RKO (cell line): ENCODE measurements around the gene CDK11B.

Experiments
- DNase-seq: peaks from one replicate; pipeline ENCODE4 v3.0.0-alpha.2; 2016; ENCODE audit warnings: low spot score

CDK11B gene

DNA sequence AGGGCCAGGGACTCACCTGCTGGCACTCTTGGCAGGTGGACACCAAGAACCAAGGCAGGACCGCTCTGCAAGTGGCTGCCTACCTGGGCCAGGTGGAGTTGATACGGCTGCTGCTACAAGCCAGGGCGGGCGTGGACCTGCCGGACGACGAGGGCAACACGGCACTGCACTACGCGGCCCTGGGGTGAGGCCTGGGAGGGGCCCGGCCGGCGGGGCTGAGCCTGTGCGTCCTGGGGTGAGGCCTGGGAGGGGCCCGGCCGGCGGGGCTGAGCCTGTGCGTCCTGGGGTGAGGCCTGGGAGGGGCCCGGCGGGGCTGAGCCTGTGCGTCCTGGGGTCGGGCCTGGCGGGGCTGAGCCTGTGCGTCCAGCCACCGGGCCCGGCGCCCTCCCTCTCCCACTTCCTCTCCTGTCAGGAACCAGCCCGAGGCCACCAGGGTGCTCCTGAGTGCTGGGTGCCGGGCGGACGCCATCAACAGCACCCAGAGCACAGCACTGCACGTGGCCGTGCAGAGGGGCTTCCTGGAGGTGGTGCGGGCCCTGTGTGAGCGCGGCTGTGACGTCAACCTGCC lies 31.5 kb downstream of the CDK11B start:
- no peak for DNase-seq

DNA sequence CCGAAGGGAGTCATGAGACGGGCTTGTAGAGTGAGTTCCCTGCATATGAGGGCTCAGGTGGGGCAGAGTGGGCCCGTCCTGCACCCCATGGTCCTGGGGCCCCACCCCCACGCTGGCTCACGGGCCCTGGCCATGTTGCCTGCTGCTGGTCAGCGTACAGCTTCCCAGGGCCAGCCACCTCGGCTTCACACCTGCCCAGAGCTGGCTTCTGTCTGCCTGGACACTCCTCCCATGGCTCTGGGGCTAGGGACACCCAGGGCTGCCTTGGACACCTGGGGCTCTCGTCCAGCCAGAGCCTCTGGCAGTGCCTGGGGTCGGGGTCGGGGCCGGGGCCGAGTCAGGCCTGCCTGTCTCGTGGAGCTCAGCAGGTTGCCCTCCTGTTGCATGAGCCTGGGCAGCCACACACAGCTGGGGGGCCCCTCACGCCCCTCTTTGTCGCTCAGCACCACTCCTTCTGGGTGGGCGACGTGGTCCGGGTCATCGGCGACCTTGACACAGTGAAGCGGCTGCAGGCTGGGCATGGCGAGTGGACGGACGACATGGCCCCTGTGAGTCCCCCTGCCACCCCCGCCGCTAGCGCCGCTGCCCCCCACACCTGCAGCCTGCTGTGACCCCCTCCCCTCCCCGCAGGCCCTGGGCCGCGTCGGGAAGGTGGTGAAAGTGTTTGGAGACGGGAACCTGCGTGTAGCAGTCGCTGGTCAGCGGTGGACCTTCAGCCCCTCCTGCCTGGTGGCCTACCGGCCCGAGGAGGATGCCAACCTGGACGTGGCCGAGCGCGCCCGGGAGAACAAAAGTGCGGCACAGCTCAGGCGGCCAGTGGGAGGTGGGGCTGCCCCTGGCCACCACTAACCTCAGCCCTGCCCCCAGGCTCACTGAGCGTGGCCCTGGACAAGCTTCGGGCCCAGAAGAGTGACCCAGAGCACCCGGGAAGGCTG lies 32.3 kb downstream of the CDK11B start:
- DNase-seq, result no peak

DNA sequence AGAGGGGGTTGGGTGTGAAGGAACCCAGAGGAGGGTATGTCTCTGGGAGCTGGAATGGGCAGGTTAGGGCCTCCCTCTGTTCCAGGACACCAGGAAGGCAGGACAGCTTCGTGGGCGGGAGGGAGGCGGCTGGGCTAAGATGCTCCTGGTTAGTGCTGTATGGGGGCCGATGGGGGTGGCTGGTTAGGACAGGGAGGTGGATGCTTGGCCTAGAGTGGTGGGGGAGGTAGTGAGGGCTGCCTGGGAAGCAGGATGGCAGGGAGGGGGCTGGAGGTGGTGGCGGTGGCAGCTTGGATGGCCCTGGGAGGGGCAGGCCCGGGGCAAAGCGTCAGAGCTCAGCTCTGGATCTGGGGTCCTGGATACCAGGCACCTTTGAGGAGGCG lies 33.0 kb downstream of the CDK11B start:
- DNase-seq, result no peak

DNA sequence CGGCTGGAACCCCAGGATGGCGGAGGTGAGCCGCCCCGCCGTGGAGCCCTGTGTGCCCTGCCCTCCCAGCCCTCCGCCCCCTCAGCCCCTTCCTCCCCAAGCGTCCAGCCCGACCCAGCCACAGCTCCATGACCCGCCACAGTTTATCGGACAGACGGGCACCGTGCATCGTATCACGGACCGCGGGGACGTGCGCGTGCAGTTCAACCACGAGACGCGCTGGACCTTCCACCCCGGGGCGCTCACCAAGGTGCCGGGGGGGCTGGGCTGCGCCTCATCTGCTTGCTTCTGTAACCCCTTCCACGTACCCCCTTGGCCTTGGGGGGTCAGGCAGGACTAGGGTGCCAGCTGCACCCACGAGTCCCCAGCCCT lies 33.4 kb downstream of the CDK11B start:
- no peak for DNase-seq

DNA sequence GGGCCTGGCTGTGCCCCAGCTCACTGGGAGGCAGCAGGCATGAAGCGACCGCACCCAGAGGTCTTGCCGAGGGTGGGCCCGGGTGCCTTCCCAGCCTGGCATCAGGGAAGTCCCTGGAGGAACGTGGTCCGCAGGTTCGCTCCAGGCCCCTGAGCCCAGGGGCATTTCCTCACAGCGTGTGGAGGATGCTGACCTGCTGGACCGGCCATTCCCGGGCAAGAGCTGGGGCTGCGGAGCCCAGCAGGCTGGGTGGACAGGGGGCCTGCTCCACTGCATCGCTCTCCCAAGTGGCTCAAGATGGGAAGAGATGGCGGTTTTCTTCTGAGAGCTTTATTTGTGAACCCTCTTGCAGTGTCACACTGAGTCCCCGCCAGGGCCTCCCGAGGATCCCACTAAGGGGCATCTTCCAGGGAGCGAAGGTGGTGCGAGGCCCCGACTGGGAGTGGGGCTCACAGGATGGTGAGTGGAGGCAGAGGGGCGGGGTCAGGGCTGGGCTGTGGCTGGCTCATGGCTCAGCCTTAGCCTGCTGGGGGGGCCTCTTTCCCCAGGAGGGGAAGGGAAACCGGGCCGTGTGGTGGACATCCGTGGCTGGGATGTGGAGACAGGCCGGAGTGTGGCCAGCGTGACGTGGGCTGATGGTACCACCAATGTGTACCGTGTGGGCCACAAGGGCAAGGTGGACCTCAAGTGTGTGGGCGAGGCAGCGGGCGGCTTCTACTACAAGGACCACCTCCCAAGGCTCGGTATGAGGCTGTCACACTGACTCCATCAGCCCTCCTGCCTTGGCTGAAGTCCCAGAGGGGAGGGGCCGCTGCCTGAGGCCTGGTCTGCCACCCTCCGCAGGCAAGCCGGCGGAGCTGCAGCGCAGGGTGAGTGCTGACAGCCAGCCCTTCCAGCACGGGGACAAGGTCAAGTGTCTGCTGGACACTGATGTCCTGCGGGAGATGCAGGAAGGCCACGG lies 34.1 kb downstream of the CDK11B start:
- DNase-seq, result no peak

DNA sequence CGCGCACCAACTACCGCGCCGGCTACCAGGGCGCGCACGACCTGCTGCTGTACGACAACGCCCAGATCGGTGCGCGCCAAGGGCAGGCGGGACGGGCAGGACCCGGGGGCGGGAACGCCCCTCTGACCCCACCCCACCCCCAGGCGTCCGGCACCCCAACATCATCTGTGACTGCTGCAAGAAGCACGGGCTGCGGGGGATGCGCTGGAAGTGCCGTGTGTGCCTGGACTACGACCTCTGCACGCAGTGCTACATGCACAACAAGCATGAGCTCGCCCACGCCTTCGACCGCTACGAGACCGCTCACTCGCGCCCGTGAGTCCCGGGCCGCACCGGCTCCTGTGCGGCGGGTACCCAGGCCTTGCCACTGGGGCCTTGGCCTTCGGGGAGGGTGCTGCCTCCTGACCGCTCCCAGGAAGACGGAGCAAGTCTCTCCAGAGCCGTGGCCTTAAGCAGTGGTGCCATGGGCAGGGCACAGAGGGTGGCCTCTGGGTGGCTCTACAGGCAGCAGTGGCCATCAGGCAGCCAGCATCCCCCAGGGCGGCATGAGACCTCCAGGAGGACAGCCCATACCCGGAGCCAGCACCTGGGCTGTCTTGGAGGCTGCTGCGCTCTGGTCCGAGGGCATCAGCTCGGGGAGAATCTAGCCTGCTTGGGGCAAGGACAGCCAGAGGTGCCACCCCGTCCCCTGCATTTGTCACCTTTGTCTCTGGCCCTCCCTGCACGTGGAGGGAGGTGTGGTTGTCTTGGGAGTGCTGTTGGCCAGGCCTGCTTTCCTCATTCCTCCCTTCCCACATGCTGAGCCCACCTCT lies 35.0 kb downstream of the CDK11B start:
- no peak for DNase-seq

DNA sequence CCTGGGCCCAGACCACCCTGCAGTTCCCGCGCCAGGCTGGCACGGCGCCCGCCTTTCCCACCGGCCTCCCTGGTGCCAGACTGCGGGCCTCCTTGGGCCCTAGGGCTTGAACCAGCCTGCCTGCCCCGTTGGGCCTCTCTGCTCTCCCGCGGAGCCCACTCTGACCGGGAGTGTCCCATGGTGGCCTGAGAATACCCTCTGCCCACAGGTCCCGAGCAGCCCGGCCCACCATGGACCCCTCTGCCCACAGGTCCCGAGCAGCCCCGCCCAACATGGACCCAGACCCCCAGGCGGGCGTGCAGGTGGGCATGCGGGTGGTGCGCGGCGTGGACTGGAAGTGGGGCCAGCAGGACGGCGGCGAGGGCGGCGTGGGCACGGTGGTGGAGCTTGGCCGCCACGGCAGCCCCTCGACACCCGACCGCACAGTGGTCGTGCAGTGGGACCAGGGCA lies 35.6 kb downstream of the CDK11B start:
- DNase-seq, result no peak

DNA sequence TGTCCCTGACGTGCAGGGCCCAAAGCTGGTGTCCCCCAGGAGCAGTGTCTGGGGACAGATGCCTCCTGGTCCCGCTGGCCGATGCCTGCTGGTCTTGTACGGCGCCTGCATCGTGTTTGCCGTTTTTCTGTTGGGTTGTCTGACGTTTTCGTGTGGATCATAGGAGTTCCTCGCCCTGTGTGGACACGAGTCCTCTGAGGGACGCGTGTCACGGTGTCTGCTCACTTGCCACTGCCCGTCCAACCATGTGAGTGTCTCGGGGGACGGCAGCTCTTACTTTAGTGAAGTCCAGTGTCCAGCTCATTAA lies 36.1 kb downstream of the CDK11B start:
- DNase-seq, result no peak

DNA sequence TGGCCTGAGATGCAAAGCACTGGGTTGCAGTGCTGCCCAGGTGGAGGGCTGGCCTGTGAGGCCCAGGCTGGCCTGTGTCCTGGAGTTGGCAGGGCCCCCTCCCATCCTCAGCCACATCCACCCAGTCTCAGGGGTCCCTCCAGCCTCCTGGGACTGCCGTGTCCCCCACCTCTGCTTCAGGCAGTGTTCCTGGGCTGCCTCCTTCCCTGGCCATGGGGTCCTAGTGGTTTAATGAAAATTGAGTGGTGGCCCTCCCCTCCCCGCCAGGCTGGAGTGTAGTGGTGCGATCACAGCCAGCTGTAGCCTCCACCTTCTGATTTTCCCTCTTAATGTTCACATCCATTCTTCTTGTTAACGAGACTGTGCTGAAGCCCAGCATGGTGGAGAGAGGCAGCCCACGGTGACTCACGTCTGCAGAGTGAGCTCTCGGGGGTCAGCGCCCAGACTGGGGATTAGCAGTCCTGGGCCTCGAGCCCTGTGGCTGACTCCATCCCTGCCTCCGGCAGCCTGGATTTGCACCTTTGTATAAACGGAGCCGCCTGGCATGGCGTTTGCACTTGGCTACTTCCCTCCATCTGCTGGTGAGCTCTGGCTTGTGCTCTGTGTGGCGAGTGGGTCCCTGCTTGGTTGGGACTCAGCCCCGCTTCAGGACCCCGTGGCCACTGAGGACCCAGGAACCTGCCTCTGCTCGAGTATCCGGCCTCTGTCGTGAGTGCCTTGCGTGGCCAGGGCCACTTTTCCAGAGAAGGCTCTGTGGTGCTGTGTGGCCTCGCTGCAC lies 36.6 kb downstream of the CDK11B start:
- DNase-seq, result no peak

DNA sequence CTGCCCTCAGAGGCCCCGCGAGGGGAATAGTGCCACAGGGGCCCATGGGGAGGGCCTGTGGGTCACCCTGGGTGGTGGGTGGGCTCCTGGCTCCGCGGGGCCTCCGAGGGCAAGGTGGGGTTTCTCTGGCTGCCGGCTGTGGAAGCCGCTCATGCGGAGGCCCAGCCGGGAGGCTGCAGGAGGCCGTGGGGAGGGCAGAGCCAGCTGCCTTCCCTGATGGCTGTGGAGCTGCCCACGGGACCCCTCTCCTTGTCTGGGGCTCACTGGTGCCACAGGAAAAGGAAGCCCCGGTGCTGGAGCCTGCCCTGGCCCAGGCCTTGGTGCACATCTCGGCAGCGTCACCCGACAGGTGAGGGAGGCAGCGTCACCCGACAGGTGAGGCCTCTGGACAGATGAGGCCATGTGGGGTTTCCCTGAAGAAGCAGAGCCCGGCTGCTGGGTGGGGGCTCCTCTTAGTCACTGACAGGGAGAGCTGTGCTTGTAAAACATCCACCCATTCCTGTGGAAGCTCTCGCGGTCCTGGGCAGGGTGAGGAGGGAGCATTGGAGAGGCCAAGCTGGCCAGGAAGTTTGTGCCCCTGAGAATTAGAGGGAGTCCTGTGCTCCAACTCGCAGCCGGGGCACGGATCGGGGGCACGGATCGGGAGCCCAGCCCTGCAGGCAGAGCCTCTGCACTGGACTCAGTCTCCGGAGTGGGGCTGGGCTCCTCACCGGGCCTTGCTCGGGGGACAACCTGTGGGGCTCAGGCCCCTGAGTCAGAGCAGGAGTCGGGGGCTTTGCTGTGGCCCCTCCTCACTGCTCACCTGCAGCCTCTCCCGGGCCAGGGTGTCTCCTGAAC lies 37.4 kb downstream of the CDK11B start:
- no peak for DNase-seq

DNA sequence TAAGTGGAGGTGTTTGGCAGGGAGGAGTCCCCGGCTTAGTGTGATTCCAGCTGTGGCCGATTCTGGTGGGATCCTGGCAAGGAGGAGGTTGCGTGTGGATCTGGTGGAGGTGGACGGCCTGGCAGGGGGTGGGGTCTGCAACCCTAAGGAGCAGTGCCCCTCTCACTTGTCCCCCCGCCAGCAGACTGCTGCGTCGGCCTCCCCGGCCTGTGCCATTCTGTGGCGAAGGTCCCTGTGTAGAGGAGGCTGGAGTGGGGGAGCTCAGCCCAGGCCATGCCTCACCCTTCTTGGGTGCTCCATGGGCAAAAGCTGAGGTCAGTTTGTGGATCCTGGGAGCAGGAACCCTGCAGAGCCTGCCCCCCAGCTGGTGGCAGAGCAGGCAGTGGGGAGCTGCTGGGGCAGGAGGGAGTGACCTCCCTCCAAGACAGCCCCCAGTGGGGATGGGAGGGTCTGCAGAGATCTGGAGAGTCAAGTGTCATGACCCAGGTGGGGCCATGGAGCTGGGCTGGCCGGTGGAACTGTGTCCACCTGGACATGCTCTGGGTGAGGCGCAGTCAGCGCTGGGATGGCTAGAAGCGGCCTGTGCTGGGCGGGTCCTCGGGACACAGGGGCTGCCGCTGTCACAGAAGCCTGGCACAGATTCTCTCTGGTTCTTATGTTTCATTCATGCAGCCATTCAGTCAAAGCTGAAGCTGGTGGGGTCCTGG lies 38.2 kb downstream of the CDK11B start:
- no peak for DNase-seq

DNA sequence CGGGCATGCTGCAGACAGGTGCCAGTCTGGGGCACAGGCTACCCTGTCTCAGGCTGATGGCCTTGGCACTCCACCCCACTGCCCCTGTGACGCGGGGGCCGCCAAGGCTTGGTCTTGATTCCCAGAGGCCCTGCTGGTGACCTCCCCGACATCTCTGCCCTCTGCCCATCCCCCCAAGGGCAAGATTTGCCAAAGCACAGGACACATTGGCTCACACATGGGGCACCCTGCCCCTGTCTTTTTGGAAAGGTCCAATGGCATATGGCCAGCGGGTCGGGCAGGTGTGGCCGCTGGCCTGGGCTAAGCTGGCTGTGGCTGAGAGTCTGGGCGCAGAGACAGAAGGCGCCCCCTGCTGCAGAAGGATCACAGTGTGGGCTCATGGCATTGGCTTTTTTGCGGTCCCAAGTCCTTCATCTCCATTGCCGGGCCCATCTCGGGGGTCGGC lies 38.9 kb downstream of the CDK11B start:
- DNase-seq, result no peak

DNA sequence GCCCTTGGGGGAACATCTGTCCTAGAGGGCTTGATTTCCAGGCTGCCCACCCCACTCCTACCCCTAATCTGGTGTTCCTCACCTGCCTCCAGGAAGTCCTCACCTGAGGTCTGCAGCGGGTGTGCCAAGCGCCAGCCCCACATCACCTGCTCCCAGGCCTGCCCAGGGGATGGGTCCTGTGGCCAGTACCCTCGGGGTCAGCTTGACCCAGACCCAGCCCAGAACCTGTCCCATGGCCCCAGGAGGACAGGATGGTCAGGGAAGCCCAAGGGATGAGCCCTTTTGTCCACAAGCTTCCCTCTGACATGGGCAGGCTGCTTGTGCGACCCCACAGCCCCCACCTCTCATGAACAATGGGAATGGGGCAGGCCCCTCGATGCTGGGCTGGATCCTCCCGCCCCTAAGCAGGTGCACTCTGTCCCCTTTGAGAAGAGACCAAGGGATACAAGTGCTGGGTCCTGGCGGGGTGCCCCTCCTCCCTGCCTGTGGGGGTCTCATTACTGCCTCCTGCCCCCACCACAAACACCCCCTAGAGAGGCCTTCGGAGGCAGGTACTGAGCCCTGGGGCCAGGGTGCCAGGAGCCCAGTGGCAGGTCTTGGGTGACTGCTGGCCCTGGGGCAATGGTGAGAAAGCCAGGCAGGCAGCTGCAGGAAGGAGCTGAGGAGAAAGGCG lies 40.3 kb downstream of the CDK11B start:
- no peak for DNase-seq

DNA sequence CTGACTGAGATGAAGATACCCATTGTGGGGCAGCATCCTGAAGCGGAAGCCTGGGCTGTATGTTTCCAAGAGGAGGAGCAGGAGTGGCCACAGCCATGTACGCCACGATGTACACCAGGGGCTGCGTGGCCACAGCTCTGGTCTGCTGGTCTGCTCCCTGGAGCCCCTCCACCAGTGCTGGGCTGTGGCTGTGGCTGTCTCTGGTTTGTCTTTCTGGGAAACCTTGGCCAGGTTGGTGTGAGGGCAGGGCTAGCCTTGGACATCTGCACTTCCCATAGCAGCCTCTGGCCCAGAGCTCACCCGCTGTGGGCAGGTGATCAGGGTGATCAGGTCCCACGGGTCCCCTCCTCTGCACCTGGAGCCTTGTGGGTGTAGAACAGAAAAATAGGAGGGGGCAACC lies 40.9 kb downstream of the CDK11B start:
- no peak for DNase-seq

DNA sequence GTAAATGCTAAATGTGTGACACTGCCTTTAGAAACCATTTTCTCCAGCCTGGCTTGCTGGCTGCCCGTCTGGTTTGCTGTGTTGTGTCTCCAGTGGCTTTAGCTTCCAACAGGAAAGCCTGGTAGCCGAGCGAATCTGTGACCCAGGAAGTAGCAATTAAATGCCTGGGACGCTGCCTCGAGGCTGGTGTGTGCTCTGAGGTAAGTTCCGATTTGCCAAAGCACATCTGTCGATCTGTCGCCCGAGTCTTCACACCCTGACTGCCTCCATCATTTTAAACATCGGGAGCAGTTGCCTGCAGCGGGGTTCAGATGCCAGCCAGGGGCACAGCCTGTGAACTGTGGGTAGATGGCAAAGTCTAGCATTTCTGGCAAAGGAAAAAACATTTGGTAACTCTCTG lies 41.3 kb downstream of the CDK11B start:
- no peak for DNase-seq

DNA sequence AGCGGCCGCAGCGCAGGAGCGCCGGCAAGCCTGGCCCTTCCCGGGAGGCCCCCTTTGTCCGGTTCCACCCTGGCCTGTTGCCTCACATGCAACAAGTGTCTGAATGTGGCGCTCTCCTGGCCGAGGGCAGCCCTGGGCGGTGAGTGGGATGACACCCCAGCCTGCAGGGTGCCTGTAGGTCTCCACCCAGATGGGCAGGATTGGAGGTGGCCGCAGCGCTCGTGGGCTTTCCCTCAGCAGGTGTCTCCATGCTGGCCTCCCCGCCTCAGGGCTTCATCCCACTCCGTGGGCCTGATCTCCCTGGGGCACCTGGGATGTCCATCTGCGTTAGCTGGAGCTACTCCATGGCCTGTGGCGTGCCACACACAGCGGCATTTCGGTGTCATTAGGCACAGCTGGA lies 42.0 kb downstream of the CDK11B start:
- DNase-seq, result no peak

DNA sequence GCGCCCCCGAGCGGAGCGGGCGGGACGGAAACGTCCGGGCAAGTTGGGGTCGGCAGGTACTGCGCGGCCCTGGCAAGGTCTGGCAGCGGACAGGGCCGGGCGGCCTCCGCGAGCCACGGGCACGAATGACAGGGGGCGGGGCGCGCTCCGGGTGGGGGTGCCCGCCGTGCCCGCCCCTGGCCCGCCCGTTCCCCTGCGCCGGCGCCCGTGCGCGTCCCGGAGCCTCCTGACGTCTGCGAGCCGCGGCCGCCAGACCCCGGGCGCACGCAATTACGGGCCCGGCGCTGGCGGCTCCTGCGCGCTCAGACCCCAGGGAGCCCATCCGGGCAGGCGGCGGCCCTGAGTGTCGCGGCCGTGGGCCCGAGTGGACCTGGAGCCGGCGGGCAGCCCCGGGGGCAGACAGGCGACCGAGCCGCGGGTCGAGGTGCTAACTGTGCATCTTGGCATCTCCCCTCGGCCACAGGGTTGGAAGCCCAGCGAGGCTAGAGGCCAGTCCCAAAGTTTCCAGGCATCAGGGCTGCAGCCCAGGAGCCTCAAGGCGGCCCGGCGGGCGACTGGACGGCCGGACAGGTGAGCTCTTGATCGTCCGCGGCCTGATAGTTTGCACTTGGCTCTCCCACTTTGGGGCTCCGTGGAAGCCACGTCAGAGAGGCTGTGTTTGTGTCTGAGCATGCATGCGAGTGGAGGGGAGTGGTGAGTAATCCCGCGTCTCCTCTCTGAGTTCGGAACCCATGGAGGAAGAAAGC lies 42.6 kb downstream of the CDK11B start:
- peak; percentile 50 for DNase-seq
